GM18858 (cell line): ENCODE measurements around the gene HOXD8.

ENCODE experiments used
- ATAC-seq: cut with Tn5 transposase; IDR thresholded peaks from one replicate; pipeline ENCODE4 v1.9.1; 2021; ENCODE audit not compliant: unreplicated experiment

The HOXD8 gene

GRCh38 chr2:176171351-176172006 lies 42.0 kb downstream of the HOXD8 start:
- ATAC-seq, result no peak

GRCh38 chr2:176172007-176172894 lies 42.7 kb downstream of the HOXD8 start:
- ATAC-seq, result no peak

- ATAC-seq, result no peak
Observed at GRCh38 chr2:176172895-176173566, 43.5 kb downstream of the HOXD8 start.

- ATAC-seq, result no peak
Observed at GRCh38 chr2:176173567-176174381, 44.3 kb downstream of the HOXD8 start.

- ATAC-seq, result no peak
Observed at GRCh38 chr2:176174382-176174823, 44.9 kb downstream of the HOXD8 start.

GRCh38 chr2:176174824-176175708 lies 45.6 kb downstream of the HOXD8 start:
- ATAC-seq, result no peak

- no peak for ATAC-seq
Observed at GRCh38 chr2:176175709-176176607, 46.5 kb downstream of the HOXD8 start.

- ATAC-seq, result no peak
Observed at GRCh38 chr2:176177580-176178037, 48.1 kb downstream of the HOXD8 start.

GRCh38 chr2:176178038-176178756 lies 48.7 kb downstream of the HOXD8 start:
- ATAC-seq, result no peak

GRCh38 chr2:176178757-176179295 lies 49.3 kb downstream of the HOXD8 start:
- no peak for ATAC-seq

GRCh38 chr2:176181551-176181950 lies 52.0 kb downstream of the HOXD8 start:
- no peak for ATAC-seq
